Activated T-cell treated with anti-CD3 and anti-CD28 coated beads, Interleukin-2, amount 50 U/mL, for 24 hours (primary cell): ENCODE measurements around the gene PUM1.
"Not testable (repeated sequence)": the region's sequence is repeated elsewhere in the genome, so short reads cannot be mapped to it uniquely, and the experiment has no call there.

Experiments
- DNase-seq: peaks from one replicate; pipeline ENCODE4 v3.0.0-alpha.2; 2020
- H3K27ac Mint-ChIP-seq: 2 replicates; pipeline ENCODE4 v1.8.0; 2020; ENCODE audit warnings: mild to moderate bottlenecking, mixed read lengths
- H3K27me3 Mint-ChIP-seq: 2 replicates; pipeline ENCODE4 v1.8.0; 2020; ENCODE audit warnings: mixed read lengths
- H3K36me3 Mint-ChIP-seq: 2 replicates; pipeline ENCODE4 v1.8.0; 2020; ENCODE audit warnings: low read depth, mixed read lengths
- H3K4me1 Mint-ChIP-seq: 2 replicates; pipeline ENCODE4 v1.8.0; 2020; ENCODE audit warnings: low read depth, mixed read lengths
- H3K4me3 Mint-ChIP-seq: 2 replicates; pipeline ENCODE4 v1.8.0; 2020; ENCODE audit warnings: mild to moderate bottlenecking, moderate library complexity, mixed read lengths
- H3K9me3 Mint-ChIP-seq: 2 replicates; pipeline ENCODE4 v1.8.0; 2020; ENCODE audit warnings: mixed read lengths

PUM1 gene

GRCh38 chr1:30962609-30963508 is 102.7 kb downstream of the PUM1 start:
- Mint-ChIP-seq H3K9me3 (no peaks in the 10 kb centered on the region), H3K36me3 (peaks cover 95% of the 10 kb centered on the region), H3K4me1 (peaks cover 30% of the 10 kb centered on the region), H3K27ac (peak overlapping the region; percentile 56), H3K27me3 (no peaks in the 10 kb centered on the region), H3K4me3 (no peak overlapping the region)
- no peak for DNase-seq

- Mint-ChIP-seq H3K4me1 (peaks cover 42% of the 10 kb centered on the region), H3K27ac (peak overlapping the region; percentile 45), H3K9me3 (no peaks in the 10 kb centered on the region), H3K27me3 (no peaks in the 10 kb centered on the region), H3K36me3 (peaks cover 90% of the 10 kb centered on the region), H3K4me3 (no peak overlapping the region)
- DNase-seq = no peak
These were observed 107.8 kb downstream of the PUM1 start for GRCh38 chr1:30957560-30958222.

GRCh38 chr1:30955448-30956015 is 110.0 kb downstream of the PUM1 start:
- H3K9me3 Mint-ChIP-seq = no peaks in the 10 kb centered on the region
- peaks cover 44% of the 10 kb centered on the region for H3K4me1 Mint-ChIP-seq
- no peak overlapping the region for H3K27ac Mint-ChIP-seq
- H3K36me3 Mint-ChIP-seq = peaks cover 90% of the 10 kb centered on the region
- DNase-seq = no peak
- no peak overlapping the region for H3K4me3 Mint-ChIP-seq
- H3K27me3 Mint-ChIP-seq = no peaks in the 10 kb centered on the region

- no peak overlapping the region for H3K27ac Mint-ChIP-seq
- DNase-seq = no peak
- no peaks in the 10 kb centered on the region for H3K27me3 Mint-ChIP-seq
- no peaks in the 10 kb centered on the region for H3K9me3 Mint-ChIP-seq
- H3K36me3 Mint-ChIP-seq = peaks cover 88% of the 10 kb centered on the region
- H3K4me3 Mint-ChIP-seq = no peak overlapping the region
- H3K4me1 Mint-ChIP-seq = peaks cover 39% of the 10 kb centered on the region
These were observed 111.8 kb downstream of the PUM1 start for GRCh38 chr1:30953685-30954084.

GRCh38 chr1:30952098-30952497 is 113.4 kb downstream of the PUM1 start:
- Mint-ChIP-seq H3K4me3 (no peak overlapping the region), H3K9me3 (no peaks in the 10 kb centered on the region), H3K27me3 (no peaks in the 10 kb centered on the region), H3K36me3 (peaks cover 90% of the 10 kb centered on the region), H3K4me1 (peaks cover 28% of the 10 kb centered on the region), H3K27ac (peak overlapping the region; percentile 50)
- no peak for DNase-seq

GRCh38 chr1:30950700-30951099 is 114.8 kb downstream of the PUM1 start:
- H3K27me3 Mint-ChIP-seq = no peaks in the 10 kb centered on the region
- H3K4me3 Mint-ChIP-seq = no peak overlapping the region
- H3K9me3 Mint-ChIP-seq = no peaks in the 10 kb centered on the region
- H3K4me1 Mint-ChIP-seq = peaks cover 22% of the 10 kb centered on the region
- H3K27ac Mint-ChIP-seq = no peak overlapping the region
- H3K36me3 Mint-ChIP-seq = peaks cover 86% of the 10 kb centered on the region
- DNase-seq = no peak

GRCh38 chr1:30950053-30950452 is 115.5 kb downstream of the PUM1 start:
- H3K4me3 Mint-ChIP-seq = no peak overlapping the region
- peaks cover 90% of the 10 kb centered on the region for H3K36me3 Mint-ChIP-seq
- peaks cover 22% of the 10 kb centered on the region for H3K4me1 Mint-ChIP-seq
- H3K27me3 Mint-ChIP-seq = no peaks in the 10 kb centered on the region
- H3K27ac Mint-ChIP-seq = peak overlapping the region; percentile 76
- no peak for DNase-seq
- H3K9me3 Mint-ChIP-seq = no peaks in the 10 kb centered on the region

GRCh38 chr1:30949487-30949838 is 116.1 kb downstream of the PUM1 start:
- Mint-ChIP-seq H3K36me3 (peaks cover 90% of the 10 kb centered on the region), H3K4me1 (peaks cover 22% of the 10 kb centered on the region), H3K27ac (peak overlapping the region; percentile 76)
- H3K27me3 Mint-ChIP-seq, H3K9me3 Mint-ChIP-seq, DNase-seq, H3K4me3 Mint-ChIP-seq: not testable (repeated sequence)

GRCh38 chr1:30948813-30949486 is 116.6 kb downstream of the PUM1 start:
- H3K27ac Mint-ChIP-seq = peak overlapping the region; percentile 80
- H3K4me1 Mint-ChIP-seq = peaks cover 20% of the 10 kb centered on the region
- peaks cover 90% of the 10 kb centered on the region for H3K36me3 Mint-ChIP-seq
- not testable (repeated sequence) for H3K4me3 Mint-ChIP-seq, DNase-seq, H3K27me3 Mint-ChIP-seq, H3K9me3 Mint-ChIP-seq

- Mint-ChIP-seq H3K27ac (peak overlapping the region; percentile 80), H3K27me3 (no peaks in the 10 kb centered on the region), H3K4me1 (peaks cover 14% of the 10 kb centered on the region), H3K36me3 (peaks cover 90% of the 10 kb centered on the region), H3K4me3 (no peak overlapping the region), H3K9me3 (no peaks in the 10 kb centered on the region)
- no peak for DNase-seq
These were observed 117.2 kb downstream of the PUM1 start for GRCh38 chr1:30948278-30948677.

GRCh38 chr1:30947212-30947611 is 118.3 kb downstream of the PUM1 start:
- peak overlapping the region; percentile 80 for H3K27ac Mint-ChIP-seq
- no peaks in the 10 kb centered on the region for H3K9me3 Mint-ChIP-seq
- peaks cover 91% of the 10 kb centered on the region for H3K36me3 Mint-ChIP-seq
- no peaks in the 10 kb centered on the region for H3K27me3 Mint-ChIP-seq
- H3K4me1 Mint-ChIP-seq = peaks cover 8% of the 10 kb centered on the region
- no peak overlapping the region for H3K4me3 Mint-ChIP-seq
- no peak for DNase-seq

GRCh38 chr1:30942326-30942963 is 123.1 kb downstream of the PUM1 start:
- Mint-ChIP-seq H3K36me3 (peaks cover 91% of the 10 kb centered on the region), H3K4me3 (no peak overlapping the region), H3K9me3 (no peaks in the 10 kb centered on the region), H3K4me1 (no peaks in the 10 kb centered on the region), H3K27me3 (no peaks in the 10 kb centered on the region), H3K27ac (peak overlapping the region; percentile 10)
- no peak for DNase-seq

GRCh38 chr1:30940541-30940940 is 125.0 kb downstream of the PUM1 start:
- H3K27ac Mint-ChIP-seq = peak overlapping the region; percentile 17
- no peaks in the 10 kb centered on the region for H3K27me3 Mint-ChIP-seq
- H3K4me3 Mint-ChIP-seq = no peak overlapping the region
- peaks cover 90% of the 10 kb centered on the region for H3K36me3 Mint-ChIP-seq
- no peak for DNase-seq
- H3K4me1 Mint-ChIP-seq = no peaks in the 10 kb centered on the region
- H3K9me3 Mint-ChIP-seq = no peaks in the 10 kb centered on the region

- Mint-ChIP-seq H3K9me3 (no peaks in the 10 kb centered on the region), H3K27ac (peak overlapping the region; percentile 60)
These were observed 128.9 kb downstream of the PUM1 start for GRCh38 chr1:30936541-30937171.

More at GRCh38 chr1:30936541-30937171, 128.9 kb downstream of the PUM1 start:
- Mint-ChIP-seq H3K36me3 (peaks cover 90% of the 10 kb centered on the region), H3K4me1 (no peaks in the 10 kb centered on the region), H3K4me3 (no peak overlapping the region), H3K27me3 (no peaks in the 10 kb centered on the region)
- DNase-seq = no peak
